Nephron progenitor cell (in vitro differentiated cells): ENCODE data around the gene KCNMA1.

Experiments used
- DNase-seq: peaks from one replicate; pipeline ENCODE4 v3.0.0; 2021
- H3K27ac Mint-ChIP-seq: 2 replicates; pipeline ENCODE4 v1.8.0; 2021; ENCODE audit warnings: mild to moderate bottlenecking, moderate library complexity, mixed read lengths
- H3K27me3 Mint-ChIP-seq: 2 replicates; pipeline ENCODE4 v1.8.0; 2021; ENCODE audit warnings: mild to moderate bottlenecking, low read depth, mixed read lengths; ENCODE audit not compliant: poor library complexity
- H3K36me3 Mint-ChIP-seq: 2 replicates; pipeline ENCODE4 v1.8.0; 2021; ENCODE audit warnings: low read depth, mixed read lengths
- H3K4me1 Mint-ChIP-seq: 2 replicates; pipeline ENCODE4 v1.8.0; 2021; ENCODE audit warnings: mixed read lengths
- H3K4me3 Mint-ChIP-seq: 2 replicates; pipeline ENCODE4 v1.8.0; 2021; ENCODE audit warnings: mild to moderate bottlenecking, moderate library complexity, mixed read lengths
- H3K9me3 Mint-ChIP-seq: 2 replicates; pipeline ENCODE4 v1.8.0; 2021; ENCODE audit warnings: mild to moderate bottlenecking, moderate library complexity, mixed read lengths
- TF ChIP-seq, protein P1 (sequence below): fragments of 200-600 bp; sonication (generic); IDR thresholded peaks from 2 replicates; pipeline ENCODE4 v1.5.0; 2021; ENCODE audit warnings: antibody characterized with exemption

Gene KCNMA1

DNA sequence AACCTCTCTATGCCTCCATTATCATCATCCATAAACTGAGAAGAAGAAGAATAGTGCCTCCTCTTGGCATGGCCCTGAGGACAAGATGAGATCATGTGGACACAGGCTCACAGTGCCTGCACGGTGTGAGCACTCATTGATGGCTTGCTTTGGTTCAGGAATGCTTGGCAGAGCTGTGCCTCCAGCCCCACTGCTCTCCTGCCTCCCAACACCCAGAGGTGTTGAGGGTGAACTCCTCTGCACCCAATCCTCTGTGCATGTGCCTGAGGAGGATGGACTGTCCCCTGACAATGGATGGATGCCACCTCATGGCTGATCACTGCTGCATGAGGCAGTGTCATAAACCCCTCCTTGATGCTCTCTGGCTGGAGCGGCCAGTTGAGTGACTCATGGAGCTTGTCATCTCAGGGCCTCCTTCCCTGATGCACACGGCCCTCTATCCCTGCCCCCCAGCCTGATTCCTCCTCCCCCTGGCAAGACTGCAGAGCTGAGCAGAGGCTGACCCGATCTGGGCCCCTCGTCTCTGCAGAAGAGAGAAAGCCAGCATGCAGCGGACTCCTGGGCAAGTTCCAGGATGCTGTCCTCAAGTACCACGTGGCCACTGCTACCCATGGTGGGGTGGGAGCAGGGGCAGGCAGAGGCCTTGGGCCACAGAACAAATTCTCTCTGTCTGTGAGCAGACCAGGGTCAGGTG, 136.3 kb downstream of the KCNMA1 start:
- H3K4me1 Mint-ChIP-seq, result peaks cover 20% of the 10 kb centered on the region
- no peak overlapping the region for H3K27ac Mint-ChIP-seq
- no peak for DNase-seq
- H3K9me3 Mint-ChIP-seq, result no peaks in the 10 kb centered on the region
- no peaks in the 10 kb centered on the region for H3K36me3 Mint-ChIP-seq
- peaks cover 30% of the 10 kb centered on the region for H3K27me3 Mint-ChIP-seq
- H3K4me3 Mint-ChIP-seq, result no peak overlapping the region
- TF ChIP-seq, protein P1, sequence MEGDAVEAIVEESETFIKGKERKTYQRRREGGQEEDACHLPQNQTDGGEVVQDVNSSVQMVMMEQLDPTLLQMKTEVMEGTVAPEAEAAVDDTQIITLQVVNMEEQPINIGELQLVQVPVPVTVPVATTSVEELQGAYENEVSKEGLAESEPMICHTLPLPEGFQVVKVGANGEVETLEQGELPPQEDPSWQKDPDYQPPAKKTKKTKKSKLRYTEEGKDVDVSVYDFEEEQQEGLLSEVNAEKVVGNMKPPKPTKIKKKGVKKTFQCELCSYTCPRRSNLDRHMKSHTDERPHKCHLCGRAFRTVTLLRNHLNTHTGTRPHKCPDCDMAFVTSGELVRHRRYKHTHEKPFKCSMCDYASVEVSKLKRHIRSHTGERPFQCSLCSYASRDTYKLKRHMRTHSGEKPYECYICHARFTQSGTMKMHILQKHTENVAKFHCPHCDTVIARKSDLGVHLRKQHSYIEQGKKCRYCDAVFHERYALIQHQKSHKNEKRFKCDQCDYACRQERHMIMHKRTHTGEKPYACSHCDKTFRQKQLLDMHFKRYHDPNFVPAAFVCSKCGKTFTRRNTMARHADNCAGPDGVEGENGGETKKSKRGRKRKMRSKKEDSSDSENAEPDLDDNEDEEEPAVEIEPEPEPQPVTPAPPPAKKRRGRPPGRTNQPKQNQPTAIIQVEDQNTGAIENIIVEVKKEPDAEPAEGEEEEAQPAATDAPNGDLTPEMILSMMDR, result no peak

DNA sequence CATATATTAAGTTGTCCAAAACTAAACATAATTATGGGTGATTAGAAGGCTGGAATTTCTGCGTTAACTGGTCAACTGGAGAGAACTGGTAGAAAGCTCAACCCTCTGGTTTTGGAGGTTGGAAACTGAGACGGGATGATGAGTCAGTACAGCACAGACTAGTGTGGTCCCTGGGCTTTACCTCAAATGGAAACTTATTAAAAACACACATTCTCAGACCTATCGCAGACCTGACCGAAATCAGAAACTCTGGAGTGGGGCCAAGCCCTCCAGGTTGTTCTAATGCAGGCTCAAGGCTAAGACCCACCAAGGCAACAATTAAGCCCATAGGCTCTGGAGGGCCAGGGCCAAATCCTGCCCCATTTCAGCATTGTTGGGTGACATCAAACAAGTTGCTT, 136.9 kb downstream of the KCNMA1 start:
- Mint-ChIP-seq H3K27ac (no peak overlapping the region), H3K4me1 (peaks cover 18% of the 10 kb centered on the region), H3K9me3 (no peaks in the 10 kb centered on the region), H3K27me3 (peaks cover 30% of the 10 kb centered on the region), H3K4me3 (no peak overlapping the region), H3K36me3 (no peaks in the 10 kb centered on the region)
- DNase-seq, result no peak
- TF ChIP-seq, protein P1, result no peak

DNA sequence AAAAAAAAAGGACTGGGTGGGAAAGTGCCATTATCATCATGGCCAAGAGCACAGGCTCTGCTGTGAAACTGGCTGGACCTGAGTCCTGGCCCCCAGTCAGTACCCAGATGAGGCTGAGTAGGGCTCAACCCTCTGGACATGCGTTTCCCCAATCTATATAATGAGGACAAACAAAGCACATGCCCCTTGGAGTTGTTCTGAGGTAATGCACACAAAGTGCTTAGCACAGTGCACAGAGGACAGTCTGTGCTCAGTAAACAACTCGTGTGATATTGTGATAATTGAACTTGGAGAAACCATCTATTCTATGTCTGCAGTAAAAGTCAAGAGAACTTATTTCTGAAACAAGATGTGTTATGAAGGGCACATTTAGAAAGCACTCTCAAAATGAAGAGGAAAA, 138.8 kb downstream of the KCNMA1 start:
- Mint-ChIP-seq H3K27ac (no peak overlapping the region), H3K4me1 (peaks cover 16% of the 10 kb centered on the region)

DNA sequence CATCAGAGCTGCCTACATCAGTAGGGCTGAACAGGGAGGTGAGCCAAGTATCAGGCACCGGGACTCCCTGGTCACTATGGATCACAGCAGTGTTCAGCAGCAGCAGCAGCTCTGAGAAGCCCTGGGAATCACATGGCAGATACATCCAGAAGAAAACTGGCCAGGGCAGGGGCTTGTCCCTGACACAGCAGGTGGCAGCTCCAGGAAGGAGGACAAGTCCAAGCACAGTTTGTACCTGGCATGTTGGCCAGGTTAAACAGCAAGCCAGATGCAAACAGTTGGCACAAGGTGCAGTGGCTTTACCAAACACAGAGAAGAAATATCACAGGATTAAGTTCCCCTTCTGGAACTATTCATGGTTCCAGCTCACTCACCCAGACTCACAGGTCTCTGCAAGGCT, 139.4 kb downstream of the KCNMA1 start:
- TF ChIP-seq, protein P1, result no peak
- no peak for DNase-seq
- H3K27ac Mint-ChIP-seq, result no peak overlapping the region
- H3K4me1 Mint-ChIP-seq, result peaks cover 22% of the 10 kb centered on the region
- no peak overlapping the region for H3K4me3 Mint-ChIP-seq
- H3K36me3 Mint-ChIP-seq, result no peaks in the 10 kb centered on the region
- H3K27me3 Mint-ChIP-seq, result peaks cover 29% of the 10 kb centered on the region
- H3K9me3 Mint-ChIP-seq, result no peaks in the 10 kb centered on the region

More for the DNA sequence above, 138.8 kb downstream of the KCNMA1 start:
- no peaks in the 10 kb centered on the region for H3K9me3 Mint-ChIP-seq
- no peak for DNase-seq
- H3K4me3 Mint-ChIP-seq, result no peak overlapping the region
- peaks cover 27% of the 10 kb centered on the region for H3K27me3 Mint-ChIP-seq
- TF ChIP-seq, protein P1, result no peak
- no peaks in the 10 kb centered on the region for H3K36me3 Mint-ChIP-seq

DNA sequence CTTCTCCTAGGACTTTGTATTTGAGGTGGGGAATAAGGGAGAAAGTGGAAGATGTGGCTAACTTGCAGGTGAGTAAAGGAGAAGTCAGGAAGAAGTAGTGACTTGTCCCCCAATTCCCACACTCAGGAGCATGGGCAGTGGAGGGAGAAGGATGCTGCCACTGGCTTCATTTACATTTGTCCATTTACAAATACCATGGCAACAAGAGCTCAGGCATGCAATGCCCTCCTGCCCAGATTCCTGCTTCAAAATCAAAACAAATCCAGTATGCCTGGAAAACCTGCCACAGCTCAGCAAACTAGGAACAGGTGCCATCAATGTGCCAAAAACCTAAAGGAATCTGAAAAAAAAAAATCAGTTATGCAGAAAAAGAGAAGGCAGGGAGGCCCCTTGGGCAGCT, 139.9 kb downstream of the KCNMA1 start:
- no peak overlapping the region for H3K4me3 Mint-ChIP-seq
- peaks cover 29% of the 10 kb centered on the region for H3K27me3 Mint-ChIP-seq
- DNase-seq, result no peak
- H3K4me1 Mint-ChIP-seq, result peaks cover 25% of the 10 kb centered on the region
- TF ChIP-seq, protein P1, result no peak
- no peaks in the 10 kb centered on the region for H3K9me3 Mint-ChIP-seq
- no peaks in the 10 kb centered on the region for H3K36me3 Mint-ChIP-seq
- H3K27ac Mint-ChIP-seq, result no peak overlapping the region

DNA sequence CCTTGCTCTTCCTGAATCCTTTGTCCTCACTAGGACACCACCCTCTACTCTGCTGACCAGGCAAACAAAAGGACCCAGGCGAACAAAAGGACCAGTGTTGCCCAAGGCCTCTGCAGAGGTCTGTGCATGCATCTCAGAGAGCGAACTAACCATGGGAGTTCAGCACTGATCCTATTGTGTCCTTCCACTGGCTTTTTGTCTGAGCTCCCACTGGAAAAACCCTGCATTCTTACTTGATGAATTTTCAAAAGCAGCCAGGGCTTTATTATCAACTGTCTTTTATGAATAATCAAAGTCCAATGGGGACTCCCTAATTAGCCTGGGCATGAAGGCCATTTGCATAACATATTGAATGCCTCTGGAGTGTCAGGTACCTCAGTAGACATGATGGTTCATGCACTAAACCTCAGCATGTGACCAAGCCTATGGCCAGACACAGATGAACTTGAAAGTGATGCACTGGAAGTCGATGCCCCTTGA, 140.6 kb downstream of the KCNMA1 start:
- no peak overlapping the region for H3K4me3 Mint-ChIP-seq
- no peak overlapping the region for H3K27ac Mint-ChIP-seq
- H3K36me3 Mint-ChIP-seq, result no peaks in the 10 kb centered on the region
- H3K27me3 Mint-ChIP-seq, result peaks cover 27% of the 10 kb centered on the region
- H3K4me1 Mint-ChIP-seq, result peaks cover 23% of the 10 kb centered on the region
- DNase-seq, result no peak
- TF ChIP-seq, protein P1, result no peak
- H3K9me3 Mint-ChIP-seq, result no peaks in the 10 kb centered on the region
